DMS153 treated with DMSO at 0.1 percent for 48 hours (cell line): ENCODE measurements around the gene KRTAP10-9.
"Not testable (repeated sequence)": the region's sequence is repeated elsewhere in the genome, so short reads cannot be mapped to it uniquely, and the experiment has no call there.

ENCODE experiments used
- DNase-seq: peaks from one replicate; lab custom pipeline; 2025; ENCODE audit not compliant: unreplicated experiment; lab: John Stamatoyannopoulos, UW

Gene KRTAP10-9

GRCh38 chr21:44614961-44615391 lies 11.9 kb upstream of the KRTAP10-9 start:
- no peak for DNase-seq

GRCh38 chr21:44615466-44615865 lies 11.4 kb upstream of the KRTAP10-9 start:
- no peak for DNase-seq

- no peak for DNase-seq
Measured at GRCh38 chr21:44615911-44616590, 10.8 kb upstream of the KRTAP10-9 start.

- DNase-seq = no peak
Measured at GRCh38 chr21:44616591-44616926, 10.3 kb upstream of the KRTAP10-9 start.

- no peak for DNase-seq
Measured at GRCh38 chr21:44617071-44617501, 9.8 kb upstream of the KRTAP10-9 start.

GRCh38 chr21:44618504-44618903 lies 8.4 kb upstream of the KRTAP10-9 start:
- DNase-seq = no peak

GRCh38 chr21:44618909-44619308 lies 8.0 kb upstream of the KRTAP10-9 start:
- DNase-seq = no peak

GRCh38 chr21:44619886-44620285 lies 7.0 kb upstream of the KRTAP10-9 start:
- DNase-seq = no peak

GRCh38 chr21:44623575-44623974 lies 3.3 kb upstream of the KRTAP10-9 start:
- DNase-seq = no peak

GRCh38 chr21:44625756-44626155 lies 1.1 kb upstream of the KRTAP10-9 start:
- no peak for DNase-seq

- no peak for DNase-seq
Measured at GRCh38 chr21:44626262-44626661, 631 bp upstream of the KRTAP10-9 start.

GRCh38 chr21:44627181-44627822 lies 409 bp downstream of the KRTAP10-9 start:
- not testable (repeated sequence) for DNase-seq

GRCh38 chr21:44627831-44628233 lies 939 bp downstream of the KRTAP10-9 start:
- DNase-seq = not testable (repeated sequence)

GRCh38 chr21:44628707-44629391 lies 2.0 kb downstream of the KRTAP10-9 start:
- DNase-seq = no peak

- no peak for DNase-seq
Measured at GRCh38 chr21:44630440-44630839, 3.5 kb downstream of the KRTAP10-9 start.

GRCh38 chr21:44632067-44632466 lies 5.2 kb downstream of the KRTAP10-9 start:
- no peak for DNase-seq

GRCh38 chr21:44636209-44637017 lies 9.5 kb downstream of the KRTAP10-9 start:
- DNase-seq = no peak

- no peak for DNase-seq
Measured at GRCh38 chr21:44637018-44637850, 10.3 kb downstream of the KRTAP10-9 start, which contains the start of gene KRTAP10-10. TSS of gene KRTAP10-10 (plus strand) at chr21:44637356. CDS start at chr21:44637418, 62 bp downstream.

GRCh38 chr21:44637851-44638348 lies 11.0 kb downstream of the KRTAP10-9 start:
- not testable (repeated sequence) for DNase-seq
